GM04504 (cell line): ENCODE data around the gene CALCOCO1.

Experiments
- DNase-seq: peaks from one replicate; pipeline ENCODE4 v3.0.0-alpha.2; 2012; ENCODE audit warnings: low read depth

CALCOCO1 gene

DNA sequence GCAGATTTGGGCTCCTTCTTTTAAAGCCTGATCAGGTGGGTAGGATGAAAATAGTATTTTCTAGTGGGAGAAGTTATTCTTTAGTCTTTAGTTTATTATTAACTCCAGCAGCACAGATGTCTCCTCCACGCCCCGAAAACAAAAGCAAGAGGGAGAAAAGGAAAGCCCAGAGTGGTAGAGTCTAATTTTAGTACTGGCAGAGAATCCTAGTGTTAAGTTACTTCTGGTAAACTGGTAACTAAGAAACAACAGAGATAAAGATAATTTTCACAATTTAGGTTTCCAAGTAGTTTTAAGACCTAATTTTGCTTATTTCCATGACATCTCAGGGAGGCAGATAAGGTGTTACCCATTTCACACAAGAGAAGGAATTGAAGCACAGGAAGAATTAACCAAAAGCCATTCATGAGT lies 67.7 kb downstream of the CALCOCO1 start:
- no peak for DNase-seq

DNA sequence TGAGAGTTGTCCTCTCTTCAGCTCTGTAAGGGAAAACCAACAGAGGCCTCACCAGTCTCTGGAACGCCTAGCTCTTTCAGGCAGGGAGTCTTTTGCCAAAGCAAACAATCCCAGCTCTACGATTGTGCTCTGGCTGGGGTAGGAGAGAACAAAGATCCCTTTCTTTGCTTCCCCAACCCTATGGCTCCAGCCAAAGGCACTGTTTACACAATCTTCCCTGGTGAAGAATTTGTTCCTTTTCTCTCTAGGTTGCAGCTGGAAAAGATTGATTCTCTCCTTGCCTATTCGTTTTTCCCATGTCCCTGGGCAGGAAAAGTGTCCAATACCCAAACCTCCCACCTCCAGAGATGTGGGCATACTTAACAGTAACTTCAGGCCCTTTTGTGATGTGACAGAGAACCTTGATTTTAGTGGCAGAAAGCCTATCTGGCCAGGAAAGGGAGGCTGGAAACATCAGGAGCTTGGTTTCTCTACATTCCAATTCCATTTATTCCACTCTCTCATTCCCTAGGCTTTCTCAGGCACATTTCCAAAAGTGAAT lies 68.2 kb downstream of the CALCOCO1 start:
- DNase-seq: no peak
